ENCODE measurements around the gene FAM72A. TPM values are rescaled to one million over a fixed set of nuclear protein-coding genes. Genes with fewer than 3 reads are reported as not detected.
A peak's percentile ranks its signal among the peaks of the same experiment; 100 is the strongest.
"Not testable (repeated sequence)": the region's sequence is repeated elsewhere in the genome, so short reads cannot be mapped to it uniquely, and the experiment has no call there.

The FAM72A gene
- 1.5 TPM for total RNA-seq (ENCODE audit: unreplicated experiment)
- long read RNA-seq, result 0 reads

DNA sequence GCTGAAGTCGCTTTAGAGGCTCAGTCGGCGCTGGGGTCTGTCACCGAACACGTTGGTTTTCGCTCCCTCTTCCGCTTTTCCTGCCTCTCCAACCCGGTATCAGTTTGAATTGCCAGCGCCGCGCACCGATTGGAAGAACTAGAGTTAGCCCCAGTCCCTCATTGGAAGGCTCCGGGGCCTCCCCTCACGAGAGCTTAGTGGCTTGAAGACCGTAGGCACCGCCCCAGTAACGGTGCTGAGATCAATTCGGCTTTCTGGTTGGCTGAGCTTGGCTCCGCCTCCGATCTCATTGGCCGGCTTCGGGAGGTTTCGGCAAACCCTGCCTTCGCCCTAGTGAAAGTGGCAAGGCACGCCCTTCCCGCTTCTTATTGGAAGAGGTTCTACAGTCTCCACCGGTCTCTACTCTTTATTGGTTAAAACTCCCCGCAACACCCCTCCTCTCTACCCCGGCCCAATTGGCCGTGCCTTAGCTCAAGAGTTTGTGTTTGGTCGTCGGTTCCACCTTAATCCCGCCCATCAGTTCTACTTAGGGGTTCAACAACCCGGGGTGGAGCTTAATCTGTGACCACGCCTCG is at the start of gene FAM72A:
Gene FAM72A (minus strand): TSS at position 51 of the 575 bp plus-strand sequence. CDS start 814 bp downstream, outside the sequence.
- not testable (repeated sequence) for H3K4me1 Mint-ChIP-seq (ENCODE audit: low read depth, unreplicated experiment); H3K36me3 Mint-ChIP-seq (ENCODE audit: unreplicated experiment); H3K27me3 Mint-ChIP-seq (ENCODE audit: unreplicated experiment); H3K9me3 Mint-ChIP-seq (ENCODE audit: unreplicated experiment); H3K27ac Mint-ChIP-seq (ENCODE audit: unreplicated experiment)
- H3K4me3 Mint-ChIP-seq (ENCODE audit: unreplicated experiment), result peak within 1 kb of the TSS; percentile 74
- DNase-seq, result peak; percentile 92

DNA sequence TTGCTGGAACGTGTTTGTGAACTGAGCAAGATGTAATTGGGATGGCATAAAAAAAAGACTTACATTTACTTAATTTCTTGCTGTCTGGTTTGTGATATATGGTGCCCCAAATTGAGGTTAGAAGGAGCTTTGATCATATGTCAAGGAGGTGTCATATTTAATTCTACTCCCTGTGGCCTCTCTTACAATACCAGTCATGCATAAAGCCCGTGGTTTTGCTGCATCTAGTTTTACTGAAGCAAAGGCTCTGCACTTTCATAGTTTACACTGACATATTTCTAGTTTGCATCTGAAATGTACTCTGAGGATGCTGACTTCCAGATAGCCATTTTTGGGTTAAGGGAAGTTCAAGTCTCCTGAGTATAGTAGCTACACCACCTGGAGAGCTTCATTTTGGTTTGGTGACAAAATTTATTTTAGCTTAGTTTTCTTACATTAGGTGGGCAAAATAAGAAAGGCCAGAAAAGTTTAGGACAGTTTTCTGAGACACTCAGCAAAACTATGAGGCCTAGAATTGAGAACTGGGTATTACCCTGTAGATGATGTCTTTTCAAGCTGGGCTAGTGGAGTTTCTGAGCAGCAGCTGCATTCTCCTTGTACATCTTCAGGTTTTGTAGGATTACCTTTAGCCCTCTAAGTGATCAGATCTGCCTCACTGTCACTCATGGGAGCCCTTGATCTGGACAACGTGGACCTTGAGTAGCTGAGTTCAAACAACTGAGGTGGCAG is 48.5 kb upstream of the FAM72A start:
- H3K4me3 Mint-ChIP-seq (ENCODE audit: unreplicated experiment); H3K27me3 Mint-ChIP-seq (ENCODE audit: unreplicated experiment); DNase-seq; H3K36me3 Mint-ChIP-seq (ENCODE audit: unreplicated experiment); H3K4me1 Mint-ChIP-seq (ENCODE audit: low read depth, unreplicated experiment); H3K27ac Mint-ChIP-seq (ENCODE audit: unreplicated experiment); H3K9me3 Mint-ChIP-seq (ENCODE audit: unreplicated experiment): not testable (repeated sequence)

DNA sequence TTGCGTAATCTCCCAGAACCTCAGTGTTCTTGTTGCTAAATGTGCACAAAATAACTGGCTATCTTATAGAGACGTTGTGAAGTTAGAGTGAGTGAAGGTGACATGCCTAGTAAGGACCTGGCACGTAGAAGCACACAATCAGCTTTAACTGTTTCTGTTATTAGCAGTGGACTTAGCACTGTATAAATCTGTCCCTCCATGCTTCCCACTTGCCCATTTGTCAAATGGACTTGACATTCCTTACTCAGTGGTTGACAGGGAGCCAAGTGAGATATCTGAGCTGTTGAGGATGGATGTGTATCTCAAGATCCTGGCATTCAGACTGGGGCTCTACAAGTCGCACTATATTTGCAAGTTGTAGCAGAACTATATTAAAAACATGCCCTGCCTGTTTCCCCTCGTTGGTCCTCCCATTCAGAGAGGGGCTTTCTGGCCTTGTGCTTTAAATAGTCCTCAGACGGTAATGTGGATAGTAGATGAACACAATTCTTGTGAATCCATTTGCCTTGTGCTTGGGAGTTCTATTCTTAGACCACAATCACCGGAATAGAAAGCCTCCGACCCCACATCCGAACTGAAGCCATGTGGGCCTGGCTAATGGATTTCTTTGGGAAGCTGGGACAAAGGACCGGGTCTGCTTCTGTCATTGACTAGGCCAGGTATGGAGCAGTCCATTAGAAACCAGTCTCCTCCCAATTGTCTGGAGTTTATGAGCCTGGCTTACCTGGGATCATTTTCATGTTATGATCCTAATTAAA is 43.7 kb upstream of the FAM72A start:
- DNase-seq; H3K9me3 Mint-ChIP-seq (ENCODE audit: unreplicated experiment); H3K4me1 Mint-ChIP-seq (ENCODE audit: low read depth, unreplicated experiment); H3K27ac Mint-ChIP-seq (ENCODE audit: unreplicated experiment); H3K4me3 Mint-ChIP-seq (ENCODE audit: unreplicated experiment); H3K36me3 Mint-ChIP-seq (ENCODE audit: unreplicated experiment); H3K27me3 Mint-ChIP-seq (ENCODE audit: unreplicated experiment): not testable (repeated sequence)

DNA sequence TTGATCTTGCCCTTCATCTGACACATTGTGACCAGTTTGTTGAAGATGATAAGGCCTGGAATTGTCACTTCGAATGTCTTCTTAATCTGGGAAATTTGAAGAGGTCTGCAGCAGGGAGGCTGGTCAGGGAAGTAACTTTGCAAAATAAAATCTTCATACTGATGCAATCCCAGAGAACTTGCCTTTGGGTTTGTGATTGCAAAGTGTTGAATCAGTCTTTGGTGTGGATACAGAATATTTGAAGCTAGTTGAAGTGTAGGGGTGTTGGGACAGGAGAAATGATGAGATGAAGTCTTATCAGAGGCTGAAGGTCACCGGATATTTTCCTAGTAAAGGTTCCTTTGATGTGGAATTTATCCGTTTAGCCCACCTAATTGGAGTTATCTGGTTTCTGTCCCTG is 42.8 kb upstream of the FAM72A start:
- not testable (repeated sequence) for H3K27ac Mint-ChIP-seq (ENCODE audit: unreplicated experiment); DNase-seq; H3K4me3 Mint-ChIP-seq (ENCODE audit: unreplicated experiment); H3K4me1 Mint-ChIP-seq (ENCODE audit: low read depth, unreplicated experiment); H3K9me3 Mint-ChIP-seq (ENCODE audit: unreplicated experiment); H3K36me3 Mint-ChIP-seq (ENCODE audit: unreplicated experiment); H3K27me3 Mint-ChIP-seq (ENCODE audit: unreplicated experiment)

DNA sequence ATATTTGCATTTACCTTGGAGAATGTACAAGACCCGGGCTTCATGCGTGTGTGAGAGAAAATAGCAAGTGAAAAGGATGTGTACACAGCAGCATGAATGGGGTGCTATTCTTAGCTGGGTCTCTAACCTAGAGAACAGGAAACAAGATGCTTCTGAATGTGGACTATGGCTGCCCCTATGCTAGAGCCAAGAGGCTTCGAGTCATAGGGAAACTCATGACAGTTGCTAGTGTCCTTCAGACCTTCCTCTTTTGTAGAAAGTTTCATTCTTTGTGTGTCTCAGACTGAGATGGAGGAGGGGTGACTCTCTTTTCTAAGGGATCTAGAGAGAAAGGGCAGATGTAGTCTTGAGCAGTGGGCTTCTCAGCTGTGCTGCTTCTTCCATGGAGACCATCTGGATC is 40.7 kb upstream of the FAM72A start:
- not testable (repeated sequence) for H3K9me3 Mint-ChIP-seq (ENCODE audit: unreplicated experiment); H3K36me3 Mint-ChIP-seq (ENCODE audit: unreplicated experiment); H3K27me3 Mint-ChIP-seq (ENCODE audit: unreplicated experiment); H3K4me3 Mint-ChIP-seq (ENCODE audit: unreplicated experiment); H3K27ac Mint-ChIP-seq (ENCODE audit: unreplicated experiment); DNase-seq; H3K4me1 Mint-ChIP-seq (ENCODE audit: low read depth, unreplicated experiment)

DNA sequence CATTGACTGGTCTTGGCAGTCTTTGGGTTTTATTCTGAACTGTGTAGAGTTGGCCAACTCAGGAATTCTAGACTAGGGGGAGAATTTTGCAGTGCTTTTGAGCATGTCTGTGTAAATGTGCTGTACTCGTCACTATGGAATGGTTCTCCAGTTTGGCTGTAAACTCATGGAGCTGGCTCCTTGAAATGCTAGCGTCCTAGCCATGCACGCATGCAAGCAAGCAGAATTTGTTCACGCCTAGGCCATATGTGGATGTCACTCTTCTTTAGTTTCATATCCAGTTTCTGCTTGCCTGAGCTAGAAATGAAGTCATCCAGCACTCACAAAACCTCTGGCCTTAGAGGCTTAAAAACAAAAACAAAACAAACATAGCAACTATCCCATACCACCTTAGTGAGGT is 37.6 kb upstream of the FAM72A start:
- not testable (repeated sequence) for DNase-seq; H3K27me3 Mint-ChIP-seq (ENCODE audit: unreplicated experiment); H3K9me3 Mint-ChIP-seq (ENCODE audit: unreplicated experiment)

DNA sequence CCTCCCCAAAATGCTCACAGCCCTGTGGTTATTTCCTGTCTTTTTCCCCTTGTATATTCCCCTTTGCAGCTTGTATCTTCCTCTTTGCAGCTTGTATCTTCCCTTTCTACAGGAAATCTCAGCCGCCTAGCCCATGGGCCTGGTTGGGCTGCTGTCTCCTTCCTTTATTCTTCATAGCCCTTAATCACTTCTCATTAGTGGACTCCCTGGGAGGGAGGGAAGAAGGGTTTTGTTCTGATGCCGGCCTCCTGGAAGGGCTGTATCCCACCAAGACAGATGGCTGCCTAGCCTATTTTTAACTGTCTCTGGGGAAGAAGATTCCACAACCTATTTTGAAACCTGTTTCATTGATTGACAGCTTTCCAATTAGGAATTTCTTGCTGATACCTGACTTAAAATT is 32.6 kb upstream of the FAM72A start:
- not testable (repeated sequence) for H3K27ac Mint-ChIP-seq (ENCODE audit: unreplicated experiment); H3K9me3 Mint-ChIP-seq (ENCODE audit: unreplicated experiment); DNase-seq; H3K27me3 Mint-ChIP-seq (ENCODE audit: unreplicated experiment); H3K36me3 Mint-ChIP-seq (ENCODE audit: unreplicated experiment); H3K4me3 Mint-ChIP-seq (ENCODE audit: unreplicated experiment); H3K4me1 Mint-ChIP-seq (ENCODE audit: low read depth, unreplicated experiment)

More for the DNA sequence above, 37.6 kb upstream of the FAM72A start:
- not testable (repeated sequence) for H3K36me3 Mint-ChIP-seq (ENCODE audit: unreplicated experiment); H3K4me3 Mint-ChIP-seq (ENCODE audit: unreplicated experiment); H3K4me1 Mint-ChIP-seq (ENCODE audit: low read depth, unreplicated experiment); H3K27ac Mint-ChIP-seq (ENCODE audit: unreplicated experiment)

DNA sequence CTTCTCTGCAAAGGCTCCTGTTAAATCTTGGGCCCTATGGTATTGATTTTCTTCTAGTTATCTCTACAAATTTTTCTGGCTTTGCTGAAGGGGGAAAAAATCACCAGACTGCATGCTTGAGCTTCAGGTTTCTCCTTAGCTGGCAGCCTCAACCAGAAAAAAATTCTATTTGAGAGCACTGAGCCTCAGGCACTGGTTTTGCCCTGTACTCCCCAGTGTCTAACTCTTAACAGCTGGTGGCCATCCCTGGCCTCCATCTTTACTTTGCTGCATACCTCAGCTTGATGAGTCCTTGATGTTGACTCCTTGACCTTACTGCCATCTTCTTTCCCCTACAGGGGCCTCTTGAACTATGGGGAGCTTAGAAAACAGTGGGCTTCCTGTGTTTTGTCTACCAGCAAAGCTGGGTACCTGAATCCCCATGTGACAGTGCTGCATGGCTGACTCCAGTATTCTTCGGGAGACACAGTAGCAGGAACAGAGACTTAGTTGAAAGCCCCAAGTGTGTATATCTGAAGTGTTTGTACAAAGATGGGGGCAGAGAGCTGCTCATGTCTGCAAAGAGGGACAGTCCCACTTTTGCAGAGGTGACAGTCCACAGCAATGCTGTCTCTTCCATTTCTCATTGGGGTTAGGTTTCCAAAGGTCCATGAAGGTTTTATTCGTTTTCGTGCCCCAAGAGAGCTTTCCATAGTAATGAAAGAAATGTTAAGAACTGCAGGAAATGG is 31.7 kb upstream of the FAM72A start:
- not testable (repeated sequence) for H3K4me1 Mint-ChIP-seq (ENCODE audit: low read depth, unreplicated experiment); H3K27me3 Mint-ChIP-seq (ENCODE audit: unreplicated experiment); H3K4me3 Mint-ChIP-seq (ENCODE audit: unreplicated experiment); H3K36me3 Mint-ChIP-seq (ENCODE audit: unreplicated experiment); H3K9me3 Mint-ChIP-seq (ENCODE audit: unreplicated experiment); DNase-seq; H3K27ac Mint-ChIP-seq (ENCODE audit: unreplicated experiment)

DNA sequence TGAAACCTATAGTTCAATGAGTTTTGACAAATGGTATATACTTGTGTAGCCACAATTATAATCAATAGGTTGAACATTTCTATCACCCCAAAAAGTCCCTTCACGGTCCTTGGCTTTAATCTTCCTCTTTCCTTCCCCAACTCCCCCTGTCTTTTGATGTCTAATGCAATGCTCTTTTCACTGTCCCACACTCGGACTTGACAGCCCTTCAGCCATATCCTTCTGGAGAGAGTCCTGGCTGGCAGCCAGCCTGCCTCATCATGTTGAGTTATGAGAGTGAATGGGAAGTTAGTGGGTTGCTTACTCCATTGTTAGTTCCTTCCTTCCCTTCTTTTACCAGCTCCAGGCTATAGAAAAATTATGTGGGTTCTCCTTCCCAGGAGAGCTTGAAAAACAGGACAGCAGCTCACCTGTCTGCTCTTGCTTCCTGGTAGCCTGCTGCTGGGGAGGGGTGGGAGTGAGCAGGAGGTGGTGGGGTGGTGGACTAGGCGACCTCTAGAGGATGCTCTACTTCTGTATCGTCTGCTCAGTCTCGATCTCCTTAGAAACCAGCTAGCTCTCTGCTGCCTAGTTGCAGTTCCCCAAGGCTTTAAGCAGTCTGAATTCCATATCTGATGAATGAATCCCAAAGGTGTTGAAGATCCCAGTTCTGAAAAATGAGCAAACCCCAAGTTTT is 30.5 kb upstream of the FAM72A start:
- H3K4me1 Mint-ChIP-seq (ENCODE audit: low read depth, unreplicated experiment); H3K36me3 Mint-ChIP-seq (ENCODE audit: unreplicated experiment); H3K4me3 Mint-ChIP-seq (ENCODE audit: unreplicated experiment); DNase-seq; H3K9me3 Mint-ChIP-seq (ENCODE audit: unreplicated experiment); H3K27ac Mint-ChIP-seq (ENCODE audit: unreplicated experiment); H3K27me3 Mint-ChIP-seq (ENCODE audit: unreplicated experiment): not testable (repeated sequence)

DNA sequence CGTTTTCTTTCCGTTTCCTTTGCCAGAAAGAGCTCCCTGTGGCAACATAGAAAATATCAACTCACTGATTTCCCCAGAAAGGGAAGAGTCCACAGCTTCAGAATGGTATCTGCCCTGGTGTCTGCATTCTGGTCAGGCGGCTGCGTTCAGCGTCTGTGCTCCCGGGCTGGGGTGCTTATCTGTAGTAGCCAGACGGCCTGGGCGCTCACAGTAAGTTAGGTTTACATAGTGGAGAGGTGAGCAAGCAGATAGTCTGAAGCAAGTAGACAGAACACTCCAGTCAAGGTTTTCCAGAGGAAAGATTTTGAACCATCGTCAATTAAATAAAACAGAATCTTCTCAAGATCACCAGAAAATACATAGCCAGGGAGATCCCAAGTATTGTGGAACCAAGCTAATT is 29.4 kb upstream of the FAM72A start:
- H3K27ac Mint-ChIP-seq (ENCODE audit: unreplicated experiment); H3K9me3 Mint-ChIP-seq (ENCODE audit: unreplicated experiment); H3K36me3 Mint-ChIP-seq (ENCODE audit: unreplicated experiment); H3K4me3 Mint-ChIP-seq (ENCODE audit: unreplicated experiment); H3K4me1 Mint-ChIP-seq (ENCODE audit: low read depth, unreplicated experiment); DNase-seq; H3K27me3 Mint-ChIP-seq (ENCODE audit: unreplicated experiment): not testable (repeated sequence)

DNA sequence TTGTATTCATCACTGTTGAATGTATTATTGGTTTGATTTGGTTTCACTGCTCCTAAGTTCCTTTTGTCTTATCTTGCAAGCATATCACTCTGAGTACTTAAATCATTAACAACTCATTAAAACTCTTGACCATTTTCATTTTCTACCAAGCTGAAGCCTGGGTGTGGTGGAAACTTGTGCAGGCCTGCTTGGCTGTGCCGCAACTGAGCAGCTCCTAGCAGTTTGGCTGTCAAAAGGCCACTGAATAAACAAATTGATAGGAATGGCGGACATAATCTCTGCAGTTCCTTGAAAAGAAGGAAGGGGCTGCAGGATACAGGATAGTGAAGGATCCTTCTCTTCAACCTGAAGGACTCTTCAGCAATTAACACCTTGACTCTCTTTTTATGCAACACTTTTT is 26.6 kb upstream of the FAM72A start:
- H3K27ac Mint-ChIP-seq (ENCODE audit: unreplicated experiment); H3K27me3 Mint-ChIP-seq (ENCODE audit: unreplicated experiment); H3K36me3 Mint-ChIP-seq (ENCODE audit: unreplicated experiment); H3K4me1 Mint-ChIP-seq (ENCODE audit: low read depth, unreplicated experiment); H3K9me3 Mint-ChIP-seq (ENCODE audit: unreplicated experiment); H3K4me3 Mint-ChIP-seq (ENCODE audit: unreplicated experiment); DNase-seq: not testable (repeated sequence)

Data from glutamatergic neuron (in vitro differentiated cells).